Endothelial cell (in vitro differentiated cells): ENCODE measurements around the gene NR2F1-AS1. TPM values are rescaled to one million over a fixed set of nuclear protein-coding genes. Genes with fewer than 3 reads are reported as not detected.

Source experiments
- DNase-seq: peaks from one replicate; pipeline ENCODE4 v3.0.0; 2021; ENCODE audit warnings: low spot score
- H3K27ac Mint-ChIP-seq: one replicate; pipeline ENCODE4 v1.8.0; 2021; ENCODE audit warnings: mixed read lengths, inconsistent platforms; ENCODE audit not compliant: unreplicated experiment
- H3K27me3 Mint-ChIP-seq: one replicate; pipeline ENCODE4 v1.8.0; 2021; ENCODE audit warnings: mild to moderate bottlenecking, moderate library complexity, mixed read lengths, inconsistent platforms; ENCODE audit not compliant: unreplicated experiment
- H3K36me3 Mint-ChIP-seq: one replicate; pipeline ENCODE4 v1.8.0; 2021; ENCODE audit warnings: mild to moderate bottlenecking, low read depth, mixed read lengths, inconsistent platforms; ENCODE audit not compliant: unreplicated experiment
- H3K4me1 Mint-ChIP-seq: one replicate; pipeline ENCODE4 v1.8.0; 2021; ENCODE audit warnings: mild to moderate bottlenecking, mixed read lengths, inconsistent platforms; ENCODE audit not compliant: unreplicated experiment
- H3K4me3 Mint-ChIP-seq: one replicate; pipeline ENCODE4 v1.8.0; 2021; ENCODE audit warnings: mild to moderate bottlenecking, mixed read lengths, inconsistent platforms; ENCODE audit not compliant: unreplicated experiment
- H3K9me3 Mint-ChIP-seq: one replicate; pipeline ENCODE4 v1.8.0; 2021; ENCODE audit warnings: mixed read lengths, inconsistent platforms; ENCODE audit not compliant: unreplicated experiment
- CTCF ChIP-seq: fragments of 200-600 bp; sonication (generic); IDR thresholded peaks from one replicate; pipeline ENCODE4 v1.5.0; 2021; ENCODE audit warnings: antibody characterized with exemption; ENCODE audit not compliant: unreplicated experiment
- total RNA-seq: library from RNA; stranded (reverse); fragmentation: NEBNext Ultra II Directional; extraction: Animal tissue kit (Norgen Biotek cat#: 25700); gene quantifications from one replicate; pipeline ENCODE4 v1.2.1, GENCODE V29; 2021; ENCODE audit not compliant: unreplicated experiment

Gene NR2F1-AS1
- total RNA-seq, 1 donor from 2014 or later = 6.4 TPM

GRCh38 chr5:93600409-93601070 lies 19.5 kb upstream of the NR2F1-AS1 start:
- no peak for TF ChIP-seq CTCF

GRCh38 chr5:93599399-93600120 lies 18.5 kb upstream of the NR2F1-AS1 start:
- Mint-ChIP-seq H3K27ac (no peak overlapping the region), H3K4me1 (peaks cover 24% of the 10 kb centered on the region), H3K27me3 (peaks cover 25% of the 10 kb centered on the region), H3K9me3 (no peaks in the 10 kb centered on the region), H3K4me3 (no peak overlapping the region), H3K36me3 (peaks cover 4% of the 10 kb centered on the region)
- TF ChIP-seq CTCF = no peak
- no peak for DNase-seq

More at GRCh38 chr5:93600409-93601070, 19.5 kb upstream of the NR2F1-AS1 start:
- Mint-ChIP-seq H3K4me3 (no peak overlapping the region), H3K27ac (no peak overlapping the region), H3K27me3 (peaks cover 25% of the 10 kb centered on the region), H3K4me1 (peaks cover 22% of the 10 kb centered on the region), H3K36me3 (peaks cover 4% of the 10 kb centered on the region), H3K9me3 (no peaks in the 10 kb centered on the region)
- DNase-seq = no peak

GRCh38 chr5:93599001-93599379 lies 18.0 kb upstream of the NR2F1-AS1 start:
- Mint-ChIP-seq H3K4me3 (no peak overlapping the region), H3K36me3 (peaks cover 4% of the 10 kb centered on the region), H3K27me3 (peaks cover 29% of the 10 kb centered on the region), H3K9me3 (no peaks in the 10 kb centered on the region), H3K27ac (no peak overlapping the region), H3K4me1 (peaks cover 27% of the 10 kb centered on the region)
- no peak for DNase-seq
- no peak for TF ChIP-seq CTCF

GRCh38 chr5:93598091-93599000 lies 17.3 kb upstream of the NR2F1-AS1 start:
- Mint-ChIP-seq H3K4me1 (peaks cover 29% of the 10 kb centered on the region), H3K27me3 (peaks cover 31% of the 10 kb centered on the region), H3K9me3 (no peaks in the 10 kb centered on the region), H3K27ac (no peak overlapping the region), H3K4me3 (no peak overlapping the region), H3K36me3 (no peaks in the 10 kb centered on the region)
- TF ChIP-seq CTCF = no peak
- no peak for DNase-seq
